Brain microvascular endothelial cell (primary cell): ENCODE measurements around the gene CABLES1.

Source experiments
- DNase-seq: peaks from one replicate; pipeline ENCODE4 v3.0.0-alpha.2; 2020
- H3K27ac ChIP-seq: fragments of 250-450 bp; sonication (Bioruptor Pico); 2 replicates; pipeline ENCODE4 v1.5.1; 2020; ENCODE audit warnings: mild to moderate bottlenecking, moderate library complexity
- H3K27me3 ChIP-seq: fragments of 250-450 bp; sonication (Bioruptor Pico); replicated peaks from 2 replicates; pipeline ENCODE4 v1.5.1; 2020; ENCODE audit warnings: mild to moderate bottlenecking
- H3K36me3 ChIP-seq: fragments of 250-450 bp; sonication (Bioruptor Pico); replicated peaks from 2 replicates; pipeline ENCODE4 v1.5.1; 2020; ENCODE audit warnings: mild to moderate bottlenecking
- H3K4me3 ChIP-seq: 2 replicates; pipeline ENCODE4 v1.5.1; 2011; ENCODE audit warnings: low read depth, mild to moderate bottlenecking, control low read depth, low read length, moderate library complexity
- CTCF ChIP-seq: IDR thresholded peaks from 2 replicates; pipeline ENCODE4 v1.5.1; 2011; ENCODE audit warnings: low read depth, mild to moderate bottlenecking, moderate library complexity, low read length, control low read depth, inconsistent platforms; ENCODE audit errors: missing control alignments
- in situ Hi-C: cut with HindIII; loops from 2 replicates; pipeline ENCODE4 v1.10.0; 2017; ENCODE audit warnings: low sequenced_read_pairs, low pct_ligation_motif_present

The CABLES1 gene

DNA sequence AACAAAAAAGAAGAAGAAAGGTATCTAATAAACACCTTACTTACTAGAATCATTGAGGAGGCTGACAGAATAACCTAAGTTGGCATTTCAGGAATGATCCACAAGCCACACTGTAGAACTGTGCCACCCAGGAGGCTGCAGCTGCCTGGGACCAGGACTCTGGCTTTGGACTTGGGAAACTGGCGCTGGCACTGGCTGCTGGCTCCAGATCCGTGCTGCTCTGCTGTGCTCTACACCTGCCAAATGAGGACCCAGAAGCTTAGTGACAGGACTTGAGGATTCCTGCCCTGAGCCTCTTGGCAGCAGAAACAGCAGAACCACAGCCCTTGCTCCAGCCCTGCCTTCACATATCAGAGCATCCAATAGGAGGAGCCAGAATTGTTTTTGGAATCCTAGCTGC, 113.5 kb downstream of the CABLES1 start:
- H3K36me3 ChIP-seq, result peaks cover 14% of the 10 kb centered on the region
- no peak overlapping the region for H3K27ac ChIP-seq
- in situ Hi-C loops, result no loop called here
- DNase-seq, result no peak
- H3K4me3 ChIP-seq, result no peak overlapping the region
- no peaks in the 10 kb centered on the region for H3K27me3 ChIP-seq
- no peak for TF ChIP-seq CTCF

GRCh38 chr18:23249348-23249747, 114.1 kb downstream of the CABLES1 start:
- in situ Hi-C loops, result no loop called here
- Histone ChIP-seq H3K27ac (no peak overlapping the region), H3K36me3 (peaks cover 17% of the 10 kb centered on the region), H3K27me3 (no peaks in the 10 kb centered on the region), H3K4me3 (no peak overlapping the region)
- no peak for TF ChIP-seq CTCF
- DNase-seq, result no peak

DNA sequence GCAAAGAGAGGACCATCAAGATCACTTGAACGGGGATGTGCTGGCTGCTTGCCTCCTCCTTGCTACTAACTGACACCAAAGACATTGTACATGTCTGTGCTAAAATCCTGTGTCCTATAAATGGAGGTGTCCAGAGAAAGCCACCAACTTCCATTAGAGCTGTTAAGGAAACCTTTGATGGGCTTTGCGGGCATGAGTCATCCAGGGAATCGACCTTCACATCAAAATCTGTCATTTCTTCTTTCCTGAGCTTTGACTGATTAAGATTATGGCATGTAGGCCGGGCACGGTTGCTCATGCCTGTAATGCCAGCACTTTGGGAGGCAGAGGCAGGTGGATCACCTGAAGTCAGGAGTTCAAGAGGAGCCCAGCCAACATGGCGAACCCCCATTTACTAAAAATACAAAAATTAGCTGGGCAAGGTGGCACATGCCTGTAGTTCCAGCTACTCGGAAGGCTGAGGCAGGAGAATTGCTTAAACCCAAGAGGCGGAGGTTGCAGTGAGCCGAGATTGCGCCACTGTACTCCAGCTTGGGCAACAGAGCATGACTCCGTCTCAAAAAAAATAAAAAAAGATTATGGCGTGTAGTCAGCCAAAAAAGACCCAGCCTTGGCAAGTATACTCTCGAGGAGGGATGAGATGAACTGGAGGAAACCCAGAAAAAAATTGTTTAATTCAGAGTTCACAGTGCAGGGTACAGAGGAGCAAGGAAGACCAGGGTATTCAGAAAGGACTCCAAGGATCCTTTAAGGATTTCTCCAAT, 115.8 kb downstream of the CABLES1 start:
- in situ Hi-C loops, result no loop called here
- DNase-seq, result no peak
- TF ChIP-seq CTCF, result no peak
- H3K36me3 ChIP-seq, result peaks cover 21% of the 10 kb centered on the region
- no peak overlapping the region for H3K4me3 ChIP-seq
- H3K27me3 ChIP-seq, result no peaks in the 10 kb centered on the region
- no peak overlapping the region for H3K27ac ChIP-seq

DNA sequence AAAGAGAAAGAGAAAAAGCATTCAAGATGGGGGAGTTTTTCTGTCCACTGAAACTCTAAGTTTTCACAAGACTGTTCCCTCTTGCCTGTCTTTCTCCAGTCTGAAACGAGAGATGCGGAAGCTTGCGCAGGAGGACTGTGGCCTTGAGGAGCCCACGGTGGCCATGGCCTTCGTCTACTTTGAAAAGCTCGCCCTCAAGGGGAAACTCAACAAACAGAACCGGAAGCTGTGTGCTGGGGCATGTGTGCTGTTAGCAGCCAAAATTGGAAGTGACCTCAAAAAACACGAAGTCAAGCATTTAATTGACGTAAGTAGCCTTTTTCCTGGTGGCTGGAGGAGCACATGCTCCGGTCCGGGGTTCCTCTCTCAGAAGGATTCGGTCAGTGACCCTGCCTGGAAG, 118.3 kb downstream of the CABLES1 start:
- no peak for TF ChIP-seq CTCF
- Histone ChIP-seq H3K4me3 (no peak overlapping the region), H3K27me3 (no peaks in the 10 kb centered on the region), H3K36me3 (peaks cover 28% of the 10 kb centered on the region), H3K27ac (no peak overlapping the region)
- DNase-seq, result no peak
- in situ Hi-C loops, result no loop called here

GRCh38 chr18:23257137-23257536, 121.9 kb downstream of the CABLES1 start:
- in situ Hi-C loops, result no loop called here
- H3K27ac ChIP-seq, result no peak overlapping the region
- H3K4me3 ChIP-seq, result no peak overlapping the region
- peaks cover 28% of the 10 kb centered on the region for H3K36me3 ChIP-seq
- no peak for TF ChIP-seq CTCF
- no peak for DNase-seq
- no peaks in the 10 kb centered on the region for H3K27me3 ChIP-seq
